ENCODE data around the gene PAFAH1B1.

GRCh38 chr17:2594722-2595599 is 1.5 kb downstream of the PAFAH1B1 start:
- TF ChIP-seq, protein P1, sequence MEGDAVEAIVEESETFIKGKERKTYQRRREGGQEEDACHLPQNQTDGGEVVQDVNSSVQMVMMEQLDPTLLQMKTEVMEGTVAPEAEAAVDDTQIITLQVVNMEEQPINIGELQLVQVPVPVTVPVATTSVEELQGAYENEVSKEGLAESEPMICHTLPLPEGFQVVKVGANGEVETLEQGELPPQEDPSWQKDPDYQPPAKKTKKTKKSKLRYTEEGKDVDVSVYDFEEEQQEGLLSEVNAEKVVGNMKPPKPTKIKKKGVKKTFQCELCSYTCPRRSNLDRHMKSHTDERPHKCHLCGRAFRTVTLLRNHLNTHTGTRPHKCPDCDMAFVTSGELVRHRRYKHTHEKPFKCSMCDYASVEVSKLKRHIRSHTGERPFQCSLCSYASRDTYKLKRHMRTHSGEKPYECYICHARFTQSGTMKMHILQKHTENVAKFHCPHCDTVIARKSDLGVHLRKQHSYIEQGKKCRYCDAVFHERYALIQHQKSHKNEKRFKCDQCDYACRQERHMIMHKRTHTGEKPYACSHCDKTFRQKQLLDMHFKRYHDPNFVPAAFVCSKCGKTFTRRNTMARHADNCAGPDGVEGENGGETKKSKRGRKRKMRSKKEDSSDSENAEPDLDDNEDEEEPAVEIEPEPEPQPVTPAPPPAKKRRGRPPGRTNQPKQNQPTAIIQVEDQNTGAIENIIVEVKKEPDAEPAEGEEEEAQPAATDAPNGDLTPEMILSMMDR (IDR thresholded peaks at IDR 0.05; ENCODE audit: insufficient read depth, low read length) = no peak
- TF ChIP-seq POLR2AphosphoS5 (IDR thresholded peaks at IDR 0.05; ENCODE audit: low read depth) (no peak), GABPA (IDR thresholded peaks at IDR 0.05; ENCODE audit: low read depth) (no peak), SPI1 (IDR thresholded peaks at IDR 0.05; ENCODE audit: borderline replicate concordance, low read depth) (no peak)
- TF ChIP-seq, protein P2, sequence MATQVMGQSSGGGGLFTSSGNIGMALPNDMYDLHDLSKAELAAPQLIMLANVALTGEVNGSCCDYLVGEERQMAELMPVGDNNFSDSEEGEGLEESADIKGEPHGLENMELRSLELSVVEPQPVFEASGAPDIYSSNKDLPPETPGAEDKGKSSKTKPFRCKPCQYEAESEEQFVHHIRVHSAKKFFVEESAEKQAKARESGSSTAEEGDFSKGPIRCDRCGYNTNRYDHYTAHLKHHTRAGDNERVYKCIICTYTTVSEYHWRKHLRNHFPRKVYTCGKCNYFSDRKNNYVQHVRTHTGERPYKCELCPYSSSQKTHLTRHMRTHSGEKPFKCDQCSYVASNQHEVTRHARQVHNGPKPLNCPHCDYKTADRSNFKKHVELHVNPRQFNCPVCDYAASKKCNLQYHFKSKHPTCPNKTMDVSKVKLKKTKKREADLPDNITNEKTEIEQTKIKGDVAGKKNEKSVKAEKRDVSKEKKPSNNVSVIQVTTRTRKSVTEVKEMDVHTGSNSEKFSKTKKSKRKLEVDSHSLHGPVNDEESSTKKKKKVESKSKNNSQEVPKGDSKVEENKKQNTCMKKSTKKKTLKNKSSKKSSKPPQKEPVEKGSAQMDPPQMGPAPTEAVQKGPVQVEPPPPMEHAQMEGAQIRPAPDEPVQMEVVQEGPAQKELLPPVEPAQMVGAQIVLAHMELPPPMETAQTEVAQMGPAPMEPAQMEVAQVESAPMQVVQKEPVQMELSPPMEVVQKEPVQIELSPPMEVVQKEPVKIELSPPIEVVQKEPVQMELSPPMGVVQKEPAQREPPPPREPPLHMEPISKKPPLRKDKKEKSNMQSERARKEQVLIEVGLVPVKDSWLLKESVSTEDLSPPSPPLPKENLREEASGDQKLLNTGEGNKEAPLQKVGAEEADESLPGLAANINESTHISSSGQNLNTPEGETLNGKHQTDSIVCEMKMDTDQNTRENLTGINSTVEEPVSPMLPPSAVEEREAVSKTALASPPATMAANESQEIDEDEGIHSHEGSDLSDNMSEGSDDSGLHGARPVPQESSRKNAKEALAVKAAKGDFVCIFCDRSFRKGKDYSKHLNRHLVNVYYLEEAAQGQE (IDR thresholded peaks at IDR 0.05; ENCODE audit: insufficient replicate concordance, low read depth) = no peak
